Stimulated activated naive CD8-positive, alpha-beta T cell treated with anti-CD3 and anti-CD28 coated beads, Interleukin-15, Interleukin-2, amounts not matched to agents 100 U/mL and 50 U/mL, for 24 hours (primary cell): ENCODE results near the gene SULF2.
"Not testable (repeated sequence)": the region's sequence is repeated elsewhere in the genome, so short reads cannot be mapped to it uniquely, and the experiment has no call there.

Experiments
- ATAC-seq: fragments of 150-1000 bp; cut with Tn5 transposase; one replicate; pipeline ENCODE4 v1.10.0; 2021
- DNase-seq: peaks from one replicate; pipeline ENCODE4 v3.0.0; 2021

Gene SULF2

GRCh38 chr20:47804972-47805371 lies 19.7 kb upstream of the SULF2 start:
- ATAC-seq, result not testable (repeated sequence)

GRCh38 chr20:47804224-47804825 lies 19.0 kb upstream of the SULF2 start:
- ATAC-seq, DNase-seq: not testable (repeated sequence)

More at GRCh38 chr20:47804972-47805371, 19.7 kb upstream of the SULF2 start:
- not testable (repeated sequence) for DNase-seq

GRCh38 chr20:47802975-47803374 lies 17.7 kb upstream of the SULF2 start:
- no peak for ATAC-seq
- DNase-seq, result no peak

- DNase-seq (no peak), ATAC-seq (no peak)
Observed at GRCh38 chr20:47802226-47802920, 17.1 kb upstream of the SULF2 start.

GRCh38 chr20:47801759-47802158 lies 16.5 kb upstream of the SULF2 start:
- ATAC-seq (no peak), DNase-seq (no peak)

GRCh38 chr20:47801079-47801478 lies 15.8 kb upstream of the SULF2 start:
- DNase-seq (no peak), ATAC-seq (no peak)

GRCh38 chr20:47800623-47801022 lies 15.3 kb upstream of the SULF2 start:
- DNase-seq (no peak), ATAC-seq (no peak)

- ATAC-seq (no peak), DNase-seq (no peak)
Observed at GRCh38 chr20:47799116-47799715, 13.9 kb upstream of the SULF2 start.

GRCh38 chr20:47796971-47797370 lies 11.7 kb upstream of the SULF2 start:
- ATAC-seq (no peak), DNase-seq (no peak)

GRCh38 chr20:47795214-47795907 lies 10.1 kb upstream of the SULF2 start:
- DNase-seq (no peak), ATAC-seq (no peak)

- not testable (repeated sequence) for DNase-seq, ATAC-seq
Observed at GRCh38 chr20:47794264-47794663, 9.0 kb upstream of the SULF2 start.

GRCh38 chr20:47792021-47792618 lies 6.8 kb upstream of the SULF2 start:
- DNase-seq (no peak), ATAC-seq (no peak)

- DNase-seq (no peak), ATAC-seq (no peak)
Observed at GRCh38 chr20:47791084-47791599, 5.9 kb upstream of the SULF2 start.

- DNase-seq (no peak), ATAC-seq (no peak)
Observed at GRCh38 chr20:47790580-47790965, 5.3 kb upstream of the SULF2 start.

GRCh38 chr20:47789764-47790579 lies 4.7 kb upstream of the SULF2 start:
- ATAC-seq (no peak), DNase-seq (no peak)

- ATAC-seq (no peak), DNase-seq (no peak)
Observed at GRCh38 chr20:47789081-47789763, 3.9 kb upstream of the SULF2 start.

- ATAC-seq, result no peak
- no peak for DNase-seq
Observed at GRCh38 chr20:47788741-47789080, 3.4 kb upstream of the SULF2 start.

GRCh38 chr20:47786765-47787107 lies 1.5 kb upstream of the SULF2 start:
- DNase-seq (no peak), ATAC-seq (no peak)

- peak; percentile 39 for DNase-seq
- peak; percentile 48 for ATAC-seq
Observed at GRCh38 chr20:47785854-47786764, 828 bp upstream of the SULF2 start.
